ENCODE measurements around the gene PLB1.

PLB1 gene

DNA sequence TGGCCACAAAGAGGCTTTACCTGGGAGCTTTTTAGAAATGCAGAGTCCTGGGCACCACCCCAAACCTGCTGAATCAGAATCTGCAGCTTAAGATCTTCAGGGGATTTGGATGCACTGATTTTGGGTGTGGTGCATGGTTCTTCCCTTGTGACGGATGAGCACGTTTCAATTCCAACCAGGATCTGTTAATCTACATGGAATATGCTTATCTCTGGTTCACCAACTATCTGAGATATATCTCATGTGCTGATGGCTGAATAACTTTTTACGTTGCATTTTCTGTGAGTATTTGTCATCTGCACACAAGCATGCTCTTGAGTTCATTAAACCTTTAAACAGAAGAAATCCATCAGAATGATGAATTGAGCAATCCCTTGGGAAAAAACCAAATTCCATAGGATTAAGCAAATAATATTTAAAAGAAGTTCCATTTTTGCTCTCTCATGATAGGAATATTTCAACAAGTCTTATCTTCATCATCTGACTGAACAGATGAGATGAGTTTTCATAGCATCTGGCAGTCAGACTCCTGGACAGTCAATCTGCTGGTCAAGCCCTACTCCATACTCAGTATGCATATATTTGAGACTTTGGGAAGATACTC is 120.6 kb downstream of the PLB1 start:
- DNase-seq: no peak

GRCh38 chr2:28617502-28618184 is 121.8 kb downstream of the PLB1 start:
- no peak for DNase-seq

GRCh38 chr2:28618221-28619141 is 122.6 kb downstream of the PLB1 start:
- no peak for DNase-seq

DNA sequence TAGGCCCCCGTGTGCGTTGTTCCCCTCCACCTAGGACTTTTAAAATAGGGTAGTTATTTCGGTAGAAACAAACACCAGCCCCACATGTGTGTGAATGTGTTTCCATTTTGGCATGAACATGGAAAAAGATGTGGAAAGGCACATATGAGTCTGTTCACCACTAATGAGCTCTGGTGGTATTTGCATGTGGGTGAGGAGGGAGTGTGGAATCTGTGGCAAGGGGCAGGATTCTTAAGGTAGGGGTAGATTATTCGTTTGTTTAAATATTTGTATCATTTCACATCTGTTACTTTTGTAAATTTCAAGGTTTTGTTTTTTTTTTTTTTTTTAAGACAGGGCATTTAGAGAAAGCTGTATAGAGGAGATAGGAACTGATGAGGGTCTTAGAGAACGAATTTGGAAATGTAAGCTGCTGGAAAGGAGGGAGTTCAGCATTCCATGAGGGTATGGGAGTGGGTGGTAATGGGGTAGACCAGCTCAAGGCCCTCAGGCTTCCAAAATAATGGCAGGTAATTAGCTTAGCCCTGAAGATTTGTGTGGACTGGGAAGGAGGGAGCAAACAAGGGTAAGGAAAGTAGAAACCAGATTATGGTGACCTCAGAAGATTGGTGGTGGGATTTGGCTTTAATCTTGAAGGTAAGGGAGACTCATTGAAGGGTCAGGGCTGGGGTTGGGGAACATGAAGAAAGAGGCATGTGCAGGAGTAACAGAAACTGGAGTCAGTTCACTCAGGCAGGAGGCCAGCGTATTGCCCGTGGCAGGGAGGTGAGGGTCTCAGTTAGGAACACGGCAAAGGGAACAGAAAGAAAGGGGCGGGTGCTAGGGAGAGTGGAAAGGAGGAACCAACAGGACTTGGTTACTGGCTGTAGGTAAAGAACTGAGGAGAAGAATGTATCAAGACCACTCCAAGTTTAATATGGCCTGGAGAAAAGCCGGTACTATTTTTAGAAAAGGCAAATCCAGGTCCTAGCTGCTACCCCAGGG is 123.6 kb downstream of the PLB1 start:
- DNase-seq: no peak

- DNase-seq: no peak
These were observed 124.5 kb downstream of the PLB1 start for GRCh38 chr2:28620291-28620793.

- no peak for DNase-seq
These were observed 124.9 kb downstream of the PLB1 start for GRCh38 chr2:28620801-28621171.

GRCh38 chr2:28621172-28622100 is 125.6 kb downstream of the PLB1 start:
- DNase-seq: peak; percentile 79

GRCh38 chr2:28622101-28622499 is 126.2 kb downstream of the PLB1 start:
- DNase-seq: no peak

GRCh38 chr2:28623582-28624405 is 127.9 kb downstream of the PLB1 start:
- DNase-seq: no peak

- no peak for DNase-seq
These were observed 128.6 kb downstream of the PLB1 start for GRCh38 chr2:28624436-28624792.

DNA sequence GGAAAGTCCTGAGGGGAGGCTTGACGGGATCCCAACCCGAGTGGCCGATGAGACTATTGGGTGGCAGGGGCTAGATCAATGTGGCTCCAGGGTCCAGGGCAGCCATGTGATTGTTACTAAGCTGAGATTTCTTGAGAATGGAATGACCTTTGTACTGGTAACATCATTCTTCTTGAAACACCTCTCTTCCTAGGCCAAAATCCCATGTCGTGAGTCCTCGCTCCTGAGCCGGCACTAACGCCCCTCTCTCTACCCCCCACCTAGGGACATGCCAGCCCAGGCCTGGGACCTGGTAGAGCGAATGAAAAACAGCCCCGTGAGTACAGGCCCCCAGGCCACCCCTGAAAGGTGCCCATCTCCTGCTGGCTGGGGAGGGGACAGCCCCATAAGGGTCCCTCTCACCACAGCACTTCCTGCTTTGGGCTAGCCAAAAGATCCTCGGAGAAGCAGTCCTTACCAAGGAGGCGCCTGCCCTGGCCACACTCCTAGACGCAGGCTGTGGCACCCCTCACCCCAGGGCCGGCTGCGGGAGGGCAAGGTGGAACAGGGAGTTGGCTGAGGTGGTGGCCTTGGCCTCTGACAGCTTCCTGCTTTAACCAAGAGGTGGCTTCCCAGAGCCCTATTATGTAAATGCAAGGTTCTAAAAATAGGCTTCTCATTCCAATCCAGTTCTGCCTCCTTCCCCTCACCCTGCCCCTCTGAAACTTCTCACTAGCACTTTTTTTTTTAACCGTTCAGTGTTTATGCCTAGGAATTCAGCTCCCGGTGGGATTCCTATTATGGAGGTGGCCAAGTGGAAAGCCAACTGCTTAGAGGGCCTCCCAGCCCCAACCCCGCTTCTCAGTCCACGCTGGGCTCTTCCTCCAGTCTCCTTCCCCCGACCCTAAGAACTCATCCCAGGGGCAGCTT is 129.2 kb downstream of the PLB1 start:
- no peak for DNase-seq

- DNase-seq: no peak
These were observed 130.5 kb downstream of the PLB1 start for GRCh38 chr2:28626376-28626775.

- no peak for DNase-seq
These were observed 131.1 kb downstream of the PLB1 start for GRCh38 chr2:28626891-28627421.

DNA sequence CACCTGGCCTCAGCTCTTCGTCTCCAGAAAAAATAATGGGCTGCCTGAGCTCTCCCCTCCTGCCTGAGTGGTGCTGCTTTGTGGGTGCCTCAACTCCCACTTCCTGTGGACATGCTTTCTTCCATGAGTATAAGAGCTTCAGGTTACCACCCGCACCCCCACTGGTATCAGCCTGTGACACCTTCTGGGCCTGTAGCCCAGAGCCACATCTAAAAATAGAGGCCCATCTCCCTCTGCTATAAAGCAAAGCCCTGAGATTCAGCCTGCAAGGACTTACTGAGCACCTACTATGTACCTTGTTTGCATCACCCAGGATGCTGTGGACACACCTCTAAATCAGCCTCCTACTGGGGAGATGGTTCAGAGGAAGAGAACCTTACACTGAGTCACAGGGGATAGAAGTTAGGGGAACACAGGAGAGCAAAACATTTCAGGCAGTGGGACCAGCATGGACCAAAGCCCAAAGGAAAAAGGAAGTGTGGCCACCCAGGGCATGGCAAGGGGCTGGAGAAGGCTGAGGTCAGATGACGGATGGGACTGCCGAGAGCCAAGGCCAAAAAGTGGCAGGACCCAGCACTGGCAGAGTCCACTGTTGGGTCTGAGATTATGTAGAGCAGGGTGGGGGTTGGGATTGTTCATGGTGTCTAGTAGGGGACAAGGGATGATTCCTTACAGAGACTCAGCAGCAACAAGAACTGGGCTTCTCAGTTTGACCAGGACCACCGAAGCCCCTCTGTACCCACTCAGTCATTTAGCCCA is 132.0 kb downstream of the PLB1 start:
- DNase-seq: no peak

GRCh38 chr2:28628506-28628905 is 132.6 kb downstream of the PLB1 start:
- no peak for DNase-seq

DNA sequence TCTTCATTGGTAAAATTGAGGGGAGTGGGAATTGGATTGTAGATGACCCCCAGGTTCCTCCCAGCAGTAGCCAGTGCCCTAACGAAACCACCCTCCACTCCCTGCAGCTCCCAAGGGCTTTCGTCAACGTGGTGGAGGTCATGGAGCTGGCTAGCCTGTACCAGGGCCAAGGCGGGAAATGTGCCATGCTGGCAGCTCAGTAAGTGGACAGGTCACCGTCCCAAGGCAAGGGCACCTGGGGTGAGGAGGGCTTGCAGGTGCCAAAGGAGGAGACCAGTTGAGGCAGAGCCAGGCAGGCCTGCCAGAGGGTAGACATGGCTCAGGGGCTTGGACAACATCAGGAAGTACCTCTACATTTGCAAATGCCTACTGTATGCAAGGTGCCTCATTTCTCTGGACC is 133.1 kb downstream of the PLB1 start:
- DNase-seq: no peak

DNA sequence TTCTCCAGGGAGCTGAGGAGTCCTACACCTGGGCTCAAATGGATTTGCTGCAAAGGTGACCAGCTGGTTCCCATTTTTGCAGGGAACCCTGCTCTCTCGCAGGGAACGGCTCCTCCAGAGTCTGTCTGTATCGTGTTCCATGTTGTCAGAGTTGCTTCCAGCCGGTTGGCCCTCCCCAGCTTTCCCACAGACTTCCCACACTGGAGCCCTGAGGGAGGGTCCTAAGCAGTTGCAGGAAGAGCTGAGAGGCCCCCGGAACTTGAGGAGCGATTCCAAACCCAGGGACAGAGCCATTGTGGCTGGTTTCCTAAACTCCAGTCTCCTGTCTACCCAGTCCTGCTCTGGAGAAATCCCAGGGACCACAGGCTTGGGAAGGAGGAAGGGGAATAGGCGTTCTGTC is 134.1 kb downstream of the PLB1 start:
- DNase-seq: no peak

- DNase-seq: no peak
These were observed 134.5 kb downstream of the PLB1 start for GRCh38 chr2:28630341-28630740.

Data from NCI-H2107 (cell line).